H1 (cell line): ENCODE data around the gene UCMA. TPM values are rescaled to one million over a fixed set of nuclear protein-coding genes. Genes with fewer than 3 reads are reported as not detected.

Source experiments
- CTCF ChIA-PET: fragments of 300-600 bp; sonication (Branson Sonifier 250); formaldehyde crosslinking; loops from one replicate; lab custom pipeline; 2021; ENCODE audit not compliant: partially characterized antibody; lab: Charles Lee
- POLR2A ChIA-PET: fragments of 300-600 bp; sonication (Branson Sonifier 250); formaldehyde crosslinking; loops from one replicate; lab custom pipeline; 2021; ENCODE audit warnings: inconsistent platforms; ENCODE audit not compliant: partially characterized antibody; lab: Charles Lee
- DNase-seq, 2 experiments: peaks; one replicate each; pipeline versions ENCODE4 v3.0.0 to v3.0.0-alpha.2; 2010 to 2022; ENCODE audit warnings: low spot score in 2 of 2, low read depth in 1 of 2, mixed read lengths in 1 of 2
- FAIRE-seq: peaks from 2 replicates; lab custom pipeline; 2011; peaks lifted over from hg19 to GRCh38; lab: Jason Lieb, UNC
- H2AFZ ChIP-seq: 2 replicates; pipeline ENCODE4 v1.8.1; 2012; ENCODE audit warnings: low read length, inconsistent platforms
- H2AK5ac ChIP-seq: 2 replicates; pipeline ENCODE4 v1.6.1; 2013; ENCODE audit warnings: low read depth, low read length
- H2BK120ac ChIP-seq: replicated peaks from 2 replicates; pipeline ENCODE3; 2013; ENCODE audit warnings: low read depth, low read length, inconsistent platforms
- H2BK12ac ChIP-seq: 2 replicates; pipeline ENCODE4 v1.6.1; 2013; ENCODE audit warnings: low read depth, low read length
- H2BK15ac ChIP-seq: 2 replicates; pipeline ENCODE4 v1.6.1; 2013; ENCODE audit warnings: low read length
- H2BK20ac ChIP-seq: 2 replicates; pipeline ENCODE4 v1.6.1; 2013; ENCODE audit warnings: low read length
- H2BK5ac ChIP-seq: 2 replicates; pipeline ENCODE4 v1.6.1; 2013; ENCODE audit warnings: low read depth, low read length
- H3K14ac ChIP-seq: 2 replicates; pipeline ENCODE4 v1.6.1; 2013; ENCODE audit warnings: inconsistent platforms; ENCODE audit not compliant: insufficient read length
- H3K18ac ChIP-seq: 2 replicates; pipeline ENCODE4 v1.6.1; 2013; ENCODE audit warnings: low read length; ENCODE audit errors: extremely low read depth
- H3K23ac ChIP-seq: 2 replicates; pipeline ENCODE4 v1.6.1; 2013; ENCODE audit warnings: inconsistent platforms; ENCODE audit not compliant: insufficient read length
- H3K23me2 ChIP-seq: 2 replicates; pipeline ENCODE4 v1.6.1; 2013; ENCODE audit warnings: low read depth, low read length
- H3K27ac ChIP-seq: 2 replicates; pipeline ENCODE4 v1.6.1; 2011; ENCODE audit warnings: low read depth, low read length, inconsistent platforms
- H3K27me3 ChIP-seq, 4 experiments: replicated peaks in 1 of 4; 1 replicate in 1 of 4; 2 replicates in 3 of 4; pipeline versions ENCODE4 v1.6.1 to v1.8.1; 2011 to 2013; ENCODE audit warnings: low read length in 3 of 4, mild to moderate bottlenecking in 3 of 4, inconsistent platforms in 2 of 4, mixed read lengths in 2 of 4, moderate library complexity in 1 of 4; ENCODE audit not compliant: control insufficient read depth in 3 of 4, insufficient read depth in 3 of 4; ENCODE audit errors: extremely low read depth in 1 of 4
- H3K36me3 ChIP-seq, 4 experiments: 2 replicates each; pipeline versions ENCODE4 v1.6.1 to v1.8.1; 2011 to 2013; ENCODE audit warnings: mild to moderate bottlenecking in 4 of 4, low read length in 3 of 4, moderate library complexity in 2 of 4, control low read depth in 1 of 4, inconsistent platforms in 1 of 4; ENCODE audit not compliant: insufficient read depth in 4 of 4, control insufficient read depth in 2 of 4
- H3K4ac ChIP-seq: replicated peaks from 2 replicates; pipeline ENCODE3; 2013; ENCODE audit warnings: low read length, low read depth, mixed read lengths, inconsistent platforms; ENCODE audit not compliant: insufficient read length
- H3K4me1 ChIP-seq, 4 experiments: replicated peaks in 1 of 4; 1 replicate in 1 of 4; 2 replicates in 3 of 4; pipeline versions ENCODE4 v1.6.1 to v1.8.1; 2011 to 2013; ENCODE audit warnings: low read length in 3 of 4, inconsistent platforms in 2 of 4, mixed read lengths in 1 of 4; ENCODE audit not compliant: insufficient read depth in 4 of 4, control insufficient read depth in 3 of 4
- H3K4me2 ChIP-seq, 2 experiments: 2 replicates each; pipeline versions ENCODE4 v1.6.1 to v1.8.1; 2011 to 2013; ENCODE audit warnings: low read depth in 2 of 2, low read length in 2 of 2, control low read depth in 1 of 2, inconsistent platforms in 1 of 2, mild to moderate bottlenecking in 1 of 2; ENCODE audit not compliant: insufficient read depth in 1 of 2
- H3K4me3 ChIP-seq, 4 experiments: fragments of 200-600, 300-600 bp in 1 of 4; sonication (generic), shearing (Covaris generic), sonication (Bioruptor Twin) in 1 of 4; 2 replicates each; pipeline versions ENCODE4 v1.5.1 to v1.8.1; 2011 to 2016; ENCODE audit warnings: low read length in 4 of 4, low read depth in 3 of 4, control low read depth in 2 of 4, inconsistent platforms in 2 of 4, mild to moderate bottlenecking in 2 of 4, mixed read lengths in 1 of 4, moderate library complexity in 1 of 4; ENCODE audit not compliant: insufficient read depth in 2 of 4; ENCODE audit errors: extremely low read depth in 1 of 4
- H3K56ac ChIP-seq: replicated peaks from 2 replicates; pipeline ENCODE3; 2013; ENCODE audit warnings: low read depth, mild to moderate bottlenecking, mixed read lengths, low read length, inconsistent platforms; ENCODE audit not compliant: insufficient read length
- H3K79me1 ChIP-seq: 2 replicates; pipeline ENCODE4 v1.6.1; 2013; ENCODE audit warnings: low read depth, low read length, control low read depth
- H3K79me2 ChIP-seq, 2 experiments: 2 replicates each; pipeline versions ENCODE4 v1.6.1 to v1.8.1; 2012 to 2013; ENCODE audit warnings: low read length in 2 of 2, mild to moderate bottlenecking in 2 of 2, inconsistent platforms in 1 of 2; ENCODE audit not compliant: insufficient read depth in 2 of 2, control insufficient read depth in 1 of 2
- H3K9ac ChIP-seq, 4 experiments: replicated peaks in 1 of 4; 1 replicate in 1 of 4; 2 replicates in 3 of 4; pipeline versions ENCODE4 v1.6.1 to v1.8.1; 2011 to 2013; ENCODE audit warnings: low read depth in 3 of 4, low read length in 3 of 4, control low read depth in 2 of 4, mild to moderate bottlenecking in 2 of 4, moderate library complexity in 2 of 4, inconsistent platforms in 1 of 4; ENCODE audit errors: extremely low read depth in 1 of 4
- H3K9me3 ChIP-seq, 2 experiments: 2 replicates each; pipeline versions ENCODE4 v1.6.1 to v1.8.1; 2012 to 2013; ENCODE audit warnings: mild to moderate bottlenecking in 2 of 2, moderate library complexity in 2 of 2, control low read depth in 1 of 2, inconsistent platforms in 1 of 2, low read depth in 1 of 2, low read length in 1 of 2, mixed read lengths in 1 of 2; ENCODE audit not compliant: insufficient read depth in 2 of 2
- H4K20me1 ChIP-seq, 2 experiments: replicated peaks in 1 of 2; 2 replicates each; pipeline versions ENCODE3 to v1.8.1; 2011 to 2013; ENCODE audit warnings: inconsistent platforms in 2 of 2, low read length in 2 of 2, mild to moderate bottlenecking in 1 of 2; ENCODE audit not compliant: insufficient read depth in 2 of 2, control insufficient read depth in 1 of 2
- H4K5ac ChIP-seq: 2 replicates; pipeline ENCODE4 v1.6.1; 2013; ENCODE audit warnings: low read length, low read depth, mixed read lengths, inconsistent platforms; ENCODE audit not compliant: insufficient read length
- H4K8ac ChIP-seq: 2 replicates; pipeline ENCODE4 v1.8.0; 2013; ENCODE audit warnings: mild to moderate bottlenecking, moderate library complexity, low read length, inconsistent platforms; ENCODE audit not compliant: insufficient read depth; ENCODE audit errors: extremely low read depth
- H4K91ac ChIP-seq: replicated peaks from 2 replicates; pipeline ENCODE3; 2013; ENCODE audit warnings: low read length, mixed read lengths, inconsistent platforms; ENCODE audit not compliant: insufficient read length
- EGR1 ChIP-seq: IDR thresholded peaks from 2 replicates; pipeline ENCODE4 v1.6.1; 2011; ENCODE audit warnings: low read depth, low read length, borderline replicate concordance
- GABPA ChIP-seq: IDR thresholded peaks from 2 replicates; pipeline ENCODE4 v1.6.1; 2011; ENCODE audit warnings: mild to moderate bottlenecking, low read length, moderate library complexity, borderline replicate concordance; ENCODE audit not compliant: insufficient read depth
- JUND ChIP-seq: IDR thresholded peaks from 2 replicates; pipeline ENCODE4 v1.6.1; 2011; ENCODE audit warnings: mild to moderate bottlenecking, improper control_type of control experiment, low read length
- KDM4A ChIP-seq: IDR thresholded peaks from one replicate; pipeline ENCODE4 v1.7.1; 2012; ENCODE audit warnings: low read depth, mild to moderate bottlenecking, moderate library complexity, low read length, inconsistent platforms; ENCODE audit not compliant: severe bottlenecking
- KDM5A ChIP-seq: fragments of 200-600 bp; IDR thresholded peaks from 2 replicates; pipeline ENCODE4 v1.7.1; 2012; ENCODE audit warnings: mild to moderate bottlenecking, low read length, inconsistent platforms, mixed read lengths
- RBBP5 ChIP-seq: IDR thresholded peaks from 2 replicates; pipeline ENCODE4 v1.7.1; 2012; ENCODE audit warnings: low read depth, mild to moderate bottlenecking, inconsistent platforms, low read length, moderate library complexity, borderline replicate concordance
- SIN3A ChIP-seq, 2 experiments: IDR thresholded peaks in 1 of 2; conservative IDR thresholded peaks in 1 of 2; 2 replicates each; pipeline ENCODE4 v1.6.1; 2011 to 2012; ENCODE audit warnings: low read length in 2 of 2, improper control_type of control experiment in 1 of 2, low read depth in 1 of 2, mild to moderate bottlenecking in 1 of 2
- SP2 ChIP-seq: IDR thresholded peaks from 2 replicates; pipeline ENCODE4 v1.6.1; 2012; ENCODE audit warnings: mild to moderate bottlenecking, low read length, inconsistent platforms
- SRF ChIP-seq: IDR thresholded peaks from 2 replicates; pipeline ENCODE4 v1.6.1; 2011; ENCODE audit warnings: mild to moderate bottlenecking, low read depth, low read length, moderate library complexity
- TEAD4 ChIP-seq: IDR thresholded peaks from 2 replicates; pipeline ENCODE4 v1.6.1; 2012; ENCODE audit warnings: low read depth, low read length, inconsistent platforms, mixed read lengths
- WGBS, 2 experiments: shearing (Covaris generic) in 1 of 2; methylation state at CpG; one replicate each; pipeline versions ENCODE4 v1.1.6 to v1.1.7; 2013 to 2015; ENCODE audit warnings: low lambda C conversion rate in 2 of 2, mixed read lengths in 2 of 2, inconsistent platforms in 1 of 2, low coverage in 1 of 2, missing lambda C conversion rate in 1 of 2; ENCODE audit not compliant: insufficient replicate concordance in 2 of 2, insufficient coverage in 1 of 2, insufficient read length in 1 of 2; ENCODE audit errors: extremely low coverage in 1 of 2, missing lambda C conversion rate in 1 of 2; 5-methylcytosine and 5-hydroxymethylcytosine counted together
- polyA plus RNA-seq, 7 experiments: library from polyadenylated mRNA; depleted of rRNA in 3 of 7; stranded (reverse) in 5 of 7; unstranded in 2 of 7; fragments of >200 nt in 5 of 7; fragments of 200-250 nt in 2 of 7; gene quantifications; 1 replicate in 5 of 7; 2 replicates in 1 of 7; 4 replicates in 1 of 7; pipeline versions ENCODE4 v1.2.1 to v1.2.3, GENCODE V29; 2011 to 2013; ENCODE audit warnings: missing spikeins in 2 of 7, mixed read lengths in 2 of 7
- total RNA-seq: library from RNA; stranded (reverse); fragmentation: NEBNext Ultra II Directional; extraction: Animal tissue kit (Norgen Biotek cat#: 25700); gene quantifications from 2 replicates; pipeline ENCODE4 v1.2.1, GENCODE V29; 2021
- TF ChIP-seq, protein P1 (sequence below): IDR thresholded peaks from 2 replicates; pipeline ENCODE4 v1.6.1; 2012; ENCODE audit warnings: inconsistent platforms

Gene UCMA
- total and polyA plus RNA-seq, 2 of the 8 experiments (the other 6 are each of a cell fraction or from before 2014, with no cell fraction given), result 1.2 to 4.6 TPM

DNA sequence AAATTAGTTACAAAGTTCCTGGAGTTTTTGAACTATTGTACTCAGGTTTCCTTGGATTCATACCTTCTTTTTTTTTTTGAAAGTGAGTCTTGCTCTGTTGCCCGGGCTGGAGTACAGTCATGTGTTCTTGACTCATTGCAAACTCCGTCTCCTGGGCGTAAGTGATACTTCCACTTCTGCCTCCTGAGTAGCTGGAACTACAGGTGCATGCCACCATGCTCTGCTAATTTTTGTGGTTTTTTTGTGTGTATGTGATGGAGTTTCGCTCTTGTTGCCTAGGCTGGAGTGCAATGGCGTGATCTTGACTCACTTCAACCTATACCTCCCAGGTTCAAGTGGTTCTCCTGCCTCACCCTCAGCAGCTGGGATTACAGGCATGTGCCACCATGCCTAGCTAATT, 50.5 kb downstream of the UCMA start:
- CTCF ChIA-PET, result interaction anchor here (1.6 kb wide), 1 partner anchor 23 kb away, joined by 5 read pairs; no protein-coding TSS in a partner anchor
- Histone ChIP-seq H2BK12ac (no peak overlapping the region), H3K79me1 (no peaks in the 10 kb centered on the region; the same call in 1 of the 2 replicates), H3K27me3 (no peaks in the 10 kb centered on the region), H3K9ac (no peak overlapping the region), H2BK20ac (no peak overlapping the region), H3K14ac (no peak overlapping the region), H3K23ac (no peak overlapping the region), H3K18ac (no peak overlapping the region), H4K20me1 (peaks cover 2 to 4% of the 10 kb centered on the region in 2 experiments), H3K23me2 (no peaks in the 10 kb centered on the region), H2BK5ac (no peak overlapping the region), H4K5ac (no peak overlapping the region), H2AK5ac (no peak overlapping the region), H3K4me2 (no peak overlapping the region), H3K4ac (no peak overlapping the region), H3K27ac (no peak overlapping the region), H2BK15ac (no peak overlapping the region), H3K9me3 (no peaks in the 10 kb centered on the region), H3K4me1 (no peaks in the 10 kb centered on the region), H3K79me2 (no peaks in the 10 kb centered on the region), H3K4me3 (no peak overlapping the region), H2AFZ (no peak overlapping the region), H3K56ac (no peak overlapping the region), H3K36me3 (peaks cover 43 to 96% (median 76%) of the 10 kb centered on the region in 4 experiments), H4K8ac (no peak overlapping the region), H2BK120ac (no peak overlapping the region), H4K91ac (no peak overlapping the region)
- 80% methylated on average over 5 of the region's 5 CpGs; no CpG with 5 or more reads in 1 of the 2 experiments for WGBS, 2 experiments
- POLR2A ChIA-PET, result interaction anchor here (2.0 to 2.3 kb wide), 2 partner anchors 9 to 20 kb away, joined by 6 read pairs; no protein-coding TSS in a partner anchor
- FAIRE-seq (no peak), DNase-seq (no peak)
- no peak for TF ChIP-seq KDM5A
- TF ChIP-seq EGR1, result no peak
- no peak for TF ChIP-seq KDM4A
- TF ChIP-seq TEAD4, result no peak
- no peak for TF ChIP-seq RBBP5
- no peak for TF ChIP-seq GABPA
- TF ChIP-seq SP2, result no peak
- TF ChIP-seq SIN3A (conservative IDR thresholded peaks at IDR 0.05 in 1 of 2, IDR thresholded peaks at IDR 0.05 in 1 of 2; ENCODE audit: low read depth in 1 of 2, low read length in 2 of 2), result no peak
- TF ChIP-seq SRF, result no peak
- TF ChIP-seq, protein P1, sequence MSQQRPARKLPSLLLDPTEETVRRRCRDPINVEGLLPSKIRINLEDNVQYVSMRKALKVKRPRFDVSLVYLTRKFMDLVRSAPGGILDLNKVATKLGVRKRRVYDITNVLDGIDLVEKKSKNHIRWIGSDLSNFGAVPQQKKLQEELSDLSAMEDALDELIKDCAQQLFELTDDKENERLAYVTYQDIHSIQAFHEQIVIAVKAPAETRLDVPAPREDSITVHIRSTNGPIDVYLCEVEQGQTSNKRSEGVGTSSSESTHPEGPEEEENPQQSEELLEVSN, result no peak
- TF ChIP-seq JUND, result no peak
